ENCODE results near the gene ACOX3. TPM values are rescaled to one million over a fixed set of nuclear protein-coding genes. Genes with fewer than 3 reads are reported as not detected.
A peak's percentile ranks its signal among the peaks of the same experiment; 100 is the strongest.

Gene ACOX3
- polyA plus RNA-seq, 2 of the 4 experiments (the other 2 are of a cell fraction) = 4.9 to 8.2 TPM

GRCh38 chr4:8473920-8474590 is 33.5 kb upstream of the ACOX3 start:
- no peak for TF ChIP-seq HES2 (IDR thresholded peaks at IDR 0.05)
- no peak for TF ChIP-seq MYC (IDR thresholded peaks at IDR 0.05; ENCODE audit: borderline replicate concordance, low read length)
- no peak for TF ChIP-seq CHD2 (IDR thresholded peaks at IDR 0.05; ENCODE audit: low read length, partially characterized antibody)
- CTCF ChIA-PET = interaction anchor here (0.6 to 1.7 kb wide), 5 partner anchors 74 to 444 kb away, joined by 3 to 4 read pairs (median 3); no protein-coding TSS in a partner anchor
- Histone ChIP-seq H3K4me2 (no peak overlapping the region), H3K9me3 (no peaks in the 10 kb centered on the region), H3K27ac (no peak overlapping the region), H3K4me1 (no peaks in the 10 kb centered on the region), H3K4me3 (no peak overlapping the region)
- FAIRE-seq = no peak
- POLR2A ChIA-PET = no interaction called here
- WGBS (ENCODE audit: missing lambda C conversion rate) = 95% methylated on average over 15 of the region's 20 CpGs
- 0 out of 6 replicates have a peak, but pooled peaks of 1 of the 2 experiments have one; percentile 28 for ATAC-seq
- no peak for DNase-seq (ENCODE audit: low read depth in 1 of 2, low spot score in 1 of 2)

DNA sequence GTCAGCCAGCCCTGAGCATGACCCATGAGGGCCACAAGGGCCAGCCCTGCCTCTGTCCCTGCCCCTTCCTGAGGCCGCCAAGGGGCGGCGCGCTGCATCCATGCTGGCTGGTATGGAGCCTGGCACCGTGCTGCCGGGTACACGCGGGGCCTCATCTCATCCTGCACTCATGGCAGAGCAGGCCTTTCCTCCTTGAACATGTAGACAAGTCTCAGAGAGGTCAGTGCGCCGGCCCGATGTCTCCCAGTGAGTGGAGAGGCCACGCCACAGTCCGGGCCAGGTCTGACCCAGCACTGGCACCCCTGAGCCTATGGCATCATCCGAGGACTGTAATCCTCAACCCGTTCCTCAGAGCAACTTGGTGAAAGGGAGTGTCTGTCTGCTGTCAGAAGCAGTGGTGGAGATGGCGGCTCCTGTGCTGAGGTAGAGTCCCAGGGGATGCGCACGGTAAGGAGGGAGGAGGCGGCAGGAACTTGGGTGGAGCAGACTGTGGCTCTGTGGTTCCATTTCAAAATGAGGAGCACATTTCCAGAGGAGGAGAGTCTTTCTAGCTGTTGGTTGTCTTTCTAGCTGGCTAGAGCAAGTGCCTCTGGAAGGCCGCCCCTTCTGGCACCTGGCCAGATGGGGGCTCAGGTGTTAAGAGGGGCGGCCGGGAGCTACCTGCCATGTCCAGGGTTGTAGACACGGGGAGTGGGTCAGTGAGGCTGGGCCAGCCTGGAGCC is 32.8 kb upstream of the ACOX3 start:
- FAIRE-seq (no peak), DNase-seq (ENCODE audit: low read depth in 1 of 2, low spot score in 1 of 2) (no peak), ATAC-seq (no peak)
- Histone ChIP-seq H3K4me3 (no peak overlapping the region), H3K9me3 (no peaks in the 10 kb centered on the region), H3K27ac (no peak overlapping the region), H3K4me1 (no peaks in the 10 kb centered on the region), H3K4me2 (no peak overlapping the region)
- TF ChIP-seq ZNF302 (CRISPR knock-in tag; IDR thresholded peaks at IDR 0.05) = no peak
- TF ChIP-seq CBX2 (IDR thresholded peaks at IDR 0.05; ENCODE audit: borderline replicate concordance, low read depth) = no peak
- TF ChIP-seq, protein P1, sequence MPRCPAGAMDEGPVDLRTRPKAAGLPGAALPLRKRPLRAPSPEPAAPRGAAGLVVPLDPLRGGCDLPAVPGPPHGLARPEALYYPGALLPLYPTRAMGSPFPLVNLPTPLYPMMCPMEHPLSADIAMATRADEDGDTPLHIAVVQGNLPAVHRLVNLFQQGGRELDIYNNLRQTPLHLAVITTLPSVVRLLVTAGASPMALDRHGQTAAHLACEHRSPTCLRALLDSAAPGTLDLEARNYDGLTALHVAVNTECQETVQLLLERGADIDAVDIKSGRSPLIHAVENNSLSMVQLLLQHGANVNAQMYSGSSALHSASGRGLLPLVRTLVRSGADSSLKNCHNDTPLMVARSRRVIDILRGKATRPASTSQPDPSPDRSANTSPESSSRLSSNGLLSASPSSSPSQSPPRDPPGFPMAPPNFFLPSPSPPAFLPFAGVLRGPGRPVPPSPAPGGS (IDR thresholded peaks at IDR 0.05) = no peak
- TF ChIP-seq MAZ (IDR thresholded peaks at IDR 0.05; ENCODE audit: borderline replicate concordance, low read depth, low read length) = no peak
- TF ChIP-seq MAX (IDR thresholded peaks at IDR 0.05) = no peak
- TF ChIP-seq, protein P2, sequence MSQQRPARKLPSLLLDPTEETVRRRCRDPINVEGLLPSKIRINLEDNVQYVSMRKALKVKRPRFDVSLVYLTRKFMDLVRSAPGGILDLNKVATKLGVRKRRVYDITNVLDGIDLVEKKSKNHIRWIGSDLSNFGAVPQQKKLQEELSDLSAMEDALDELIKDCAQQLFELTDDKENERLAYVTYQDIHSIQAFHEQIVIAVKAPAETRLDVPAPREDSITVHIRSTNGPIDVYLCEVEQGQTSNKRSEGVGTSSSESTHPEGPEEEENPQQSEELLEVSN (IDR thresholded peaks at IDR 0.05; ENCODE audit: borderline replicate concordance, low read depth) = no peak
- no peak for TF ChIP-seq PBX3 (IDR thresholded peaks at IDR 0.05)
- POLR2A ChIA-PET = no interaction called here
- CTCF ChIA-PET = interaction anchor here (0.7 to 1.7 kb wide), 3 partner anchors 74 to 120 kb away, joined by 3 to 4 read pairs (median 3); no protein-coding TSS in a partner anchor
- WGBS (ENCODE audit: missing lambda C conversion rate) = 93% methylated on average over 15 of the region's 23 CpGs

- WGBS (ENCODE audit: missing lambda C conversion rate) = 87% methylated on average over 6 of the region's 7 CpGs
- no peak for DNase-seq (ENCODE audit: low read depth in 1 of 2, low spot score in 1 of 2)
- TF ChIP-seq ESRRA (IDR thresholded peaks at IDR 0.05; ENCODE audit: borderline replicate concordance, low read length) (no peak), SREBF2 (IDR thresholded peaks at IDR 0.05) (no peak), JUN (IDR thresholded peaks at IDR 0.05) (no peak), HEYL (CRISPR knock-in tag; IDR thresholded peaks at IDR 0.05) (no peak), HOXA7 (CRISPR knock-in tag; IDR thresholded peaks at IDR 0.05) (no peak), MAZ (IDR thresholded peaks at IDR 0.05; ENCODE audit: borderline replicate concordance, low read depth, low read length) (no peak), HOXB5 (CRISPR knock-in tag; IDR thresholded peaks at IDR 0.05) (no peak), ZNF302 (CRISPR knock-in tag; IDR thresholded peaks at IDR 0.05) (no peak), REST (IDR thresholded peaks at IDR 0.05) (no peak), PHF8 (IDR thresholded peaks at IDR 0.05; ENCODE audit: borderline replicate concordance, low read depth) (no peak), MAFK (IDR thresholded peaks at IDR 0.05; ENCODE audit: partially characterized antibody) (no peak)
- ChIA-PET CTCF (interaction anchor here (0.7 to 3.3 kb wide), 4 partner anchors 74 to 445 kb away, joined by 3 to 15 read pairs (median 4); no protein-coding TSS in a partner anchor), POLR2A (no interaction called here)
- Histone ChIP-seq H3K4me1 (no peaks in the 10 kb centered on the region), H3K4me2 (no peak overlapping the region), H3K4me3 (no peak overlapping the region), H3K9me3 (no peaks in the 10 kb centered on the region), H3K27ac (no peak overlapping the region)
- ATAC-seq = no peak
- no peak for FAIRE-seq
These were observed 32.2 kb upstream of the ACOX3 start for GRCh38 chr4:8472689-8473197.
